ENCODE data around the gene DGKI.

Gene DGKI

DNA sequence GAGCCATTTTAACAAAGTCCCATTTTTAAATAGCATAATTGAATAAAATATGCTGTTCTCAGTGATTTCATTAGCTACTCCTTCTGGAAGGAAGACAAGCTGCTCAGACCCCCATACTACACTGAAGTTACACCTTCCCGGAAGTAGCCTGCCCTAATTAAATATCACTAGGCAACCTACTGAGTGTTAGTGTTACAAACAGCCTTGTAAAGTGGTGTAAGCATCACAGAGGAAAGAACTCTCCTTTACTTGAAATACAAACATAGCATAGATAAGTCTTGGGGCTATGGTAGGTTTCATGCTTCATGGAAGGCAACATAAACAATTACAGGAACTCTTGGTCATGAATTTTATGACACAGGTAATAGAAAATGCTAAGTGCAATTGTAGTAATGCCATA, 459.8 kb downstream of the DGKI start:
- Histone ChIP-seq H3K36me3 (ENCODE audit: control insufficient read depth in 2 of 2, insufficient read depth in 1 of 2, low read length in 2 of 2) (no peaks in the 10 kb centered on the region), H3K4me1 (ENCODE audit: control insufficient read depth, insufficient read depth, low read length) (no peaks in the 10 kb centered on the region), H3K9me3 (ENCODE audit: control insufficient read depth, insufficient read depth, low read depth, low read length) (no peaks in the 10 kb centered on the region), H3K4me3 (ENCODE audit: low read depth, low read length) (no peak overlapping the region), H3K27ac (ENCODE audit: extremely low read depth, low read depth, low read length) (no peak overlapping the region)
- POLR2A ChIA-PET = no interaction called here
- no peak for TF ChIP-seq ZNF248 (tag by site-specific recombination; IDR thresholded peaks at IDR 0.05)
- no peak for TF ChIP-seq ZEB2 (tag by site-specific recombination; IDR thresholded peaks at IDR 0.05)
- no peak for TF ChIP-seq ZNF837 (tag by site-specific recombination; IDR thresholded peaks at IDR 0.05)
- no peak for TF ChIP-seq ZFHX2 (tag by site-specific recombination; conservative IDR thresholded peaks at IDR 0.05)
- TF ChIP-seq ZNF140 (tag by site-specific recombination; IDR thresholded peaks at IDR 0.05) = no peak
- TF ChIP-seq KLF10 (tag by site-specific recombination; IDR thresholded peaks at IDR 0.05) = no peak
- TF ChIP-seq BCL11A (tag by site-specific recombination; IDR thresholded peaks at IDR 0.05; ENCODE audit: low read depth) = no peak
- no peak for TF ChIP-seq ZNF18 (tag by site-specific recombination; IDR thresholded peaks at IDR 0.05)
- TF ChIP-seq ZNF350 (tag by site-specific recombination; IDR thresholded peaks at IDR 0.05) = no peak
- no peak for TF ChIP-seq KLF16 (tag by site-specific recombination; IDR thresholded peaks at IDR 0.05)
- TF ChIP-seq ZNF2 (tag by site-specific recombination; IDR thresholded peaks at IDR 0.05) = no peak
- TF ChIP-seq ZNF146 (tag by site-specific recombination; IDR thresholded peaks at IDR 0.05) = no peak
- no peak for TF ChIP-seq ZNF596 (tag by site-specific recombination; IDR thresholded peaks at IDR 0.05)
- no peak for TF ChIP-seq KLF7 (tag by site-specific recombination; IDR thresholded peaks at IDR 0.05; ENCODE audit: borderline replicate concordance)
- no peak for TF ChIP-seq ZNF16 (tag by site-specific recombination; IDR thresholded peaks at IDR 0.05; ENCODE audit: low read depth)
- no peak for TF ChIP-seq ZNF366 (tag by site-specific recombination; conservative IDR thresholded peaks at IDR 0.05)
- no peak for TF ChIP-seq IKZF3 (tag by site-specific recombination; IDR thresholded peaks at IDR 0.05)
- TF ChIP-seq HOXD13 (CRISPR knock-in tag; IDR thresholded peaks at IDR 0.05; ENCODE audit: borderline replicate concordance) = no peak
- TF ChIP-seq HOXC10 (CRISPR knock-in tag; IDR thresholded peaks at IDR 0.05) = no peak
- CTCF ChIA-PET = no interaction called here

DNA sequence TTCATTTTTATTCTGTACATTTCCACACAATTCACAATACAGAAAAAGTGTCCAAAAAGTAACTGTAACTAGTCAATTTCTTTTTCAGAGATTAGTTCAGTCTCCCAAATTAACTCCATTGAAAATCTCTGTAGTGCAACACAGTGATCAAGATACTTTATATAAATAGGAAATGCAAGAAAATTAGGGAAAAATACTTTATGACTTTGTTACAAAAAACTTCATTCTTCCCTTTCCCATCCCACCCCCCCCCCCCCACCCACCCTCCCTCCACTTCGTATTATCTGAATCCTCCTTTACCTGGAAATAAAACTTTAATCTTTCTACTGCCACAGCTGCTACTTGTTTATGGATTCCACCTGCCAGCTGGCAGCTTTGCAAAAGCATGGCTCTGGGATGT, 465.7 kb downstream of the DGKI start:
- Histone ChIP-seq H3K4me1 (ENCODE audit: control insufficient read depth, insufficient read depth, low read length) (no peaks in the 10 kb centered on the region), H3K4me3 (ENCODE audit: low read depth, low read length) (no peak overlapping the region), H3K36me3 (ENCODE audit: control insufficient read depth in 2 of 2, insufficient read depth in 1 of 2, low read length in 2 of 2) (no peaks in the 10 kb centered on the region), H3K9me3 (ENCODE audit: control insufficient read depth, insufficient read depth, low read depth, low read length) (no peaks in the 10 kb centered on the region), H3K27ac (ENCODE audit: extremely low read depth, low read depth, low read length) (no peak overlapping the region)
- TF ChIP-seq SP7 (tag by site-specific recombination; IDR thresholded peaks at IDR 0.05) (no peak), ZNF324 (tag by site-specific recombination; IDR thresholded peaks at IDR 0.05) (no peak), ELK4 (IDR thresholded peaks at IDR 0.05; ENCODE audit: borderline replicate concordance, low read depth, low read length) (no peak), ZNF768 (tag by site-specific recombination; IDR thresholded peaks at IDR 0.05) (no peak), KLF9 (tag by site-specific recombination; IDR thresholded peaks at IDR 0.05; ENCODE audit: low read depth) (no peak), ZNF2 (tag by site-specific recombination; IDR thresholded peaks at IDR 0.05) (no peak), MZF1 (tag by site-specific recombination; IDR thresholded peaks at IDR 0.05; ENCODE audit: borderline replicate concordance) (no peak), ZNF169 (tag by site-specific recombination; IDR thresholded peaks at IDR 0.05) (no peak), ZXDB (tag by site-specific recombination; IDR thresholded peaks at IDR 0.05) (no peak), ZNF23 (tag by site-specific recombination; IDR thresholded peaks at IDR 0.05; ENCODE audit: borderline replicate concordance) (no peak), HOXD13 (CRISPR knock-in tag; IDR thresholded peaks at IDR 0.05; ENCODE audit: borderline replicate concordance) (no peak), ZNF645 (tag by site-specific recombination; IDR thresholded peaks at IDR 0.05) (no peak), ZNF248 (tag by site-specific recombination; IDR thresholded peaks at IDR 0.05) (no peak), ZNF514 (tag by site-specific recombination; IDR thresholded peaks at IDR 0.05) (no peak), ZFP41 (tag by site-specific recombination; IDR thresholded peaks at IDR 0.05; ENCODE audit: borderline replicate concordance) (no peak), ZIC2 (tag by site-specific recombination; IDR thresholded peaks at IDR 0.05) (no peak), KLF10 (tag by site-specific recombination; IDR thresholded peaks at IDR 0.05) (no peak)
- TF ChIP-seq, protein P1, sequence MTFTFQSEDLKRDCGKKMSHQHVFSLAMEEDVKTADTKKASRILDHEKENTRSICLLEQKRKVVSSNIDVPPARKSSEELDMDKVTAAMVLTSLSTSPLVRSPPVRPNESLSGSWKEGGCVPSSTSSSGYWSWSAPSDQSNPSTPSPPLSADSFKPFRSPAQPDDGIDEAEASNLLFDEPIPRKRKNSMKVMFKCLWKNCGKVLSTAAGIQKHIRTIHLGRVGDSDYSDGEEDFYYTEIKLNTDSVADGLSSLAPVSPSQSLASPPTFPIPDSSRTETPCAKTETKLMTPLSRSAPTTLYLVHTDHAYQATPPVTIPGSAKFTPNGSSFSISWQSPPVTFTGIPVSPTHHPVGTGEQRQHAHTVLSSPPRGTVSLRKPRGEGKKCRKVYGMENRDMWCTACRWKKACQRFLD (tag by site-specific recombination; IDR thresholded peaks at IDR 0.05) = no peak
- POLR2A ChIA-PET = no interaction called here
- CTCF ChIA-PET = no interaction called here
